Muscle of back (tissue), 13 donors: ENCODE results near the gene GPRIN1. TPM values are rescaled to one million over a fixed set of nuclear protein-coding genes. Genes with fewer than 3 reads are reported as not detected.

Source experiments
- DNase-seq, 3 donors: peaks; one replicate each; pipeline versions ENCODE4 v3.0.0 to v3.0.0-alpha.2; 2013
- long read RNA-seq, 9 donors: transcript quantifications; one replicate each; lab custom pipeline, GENCODE V29; 2026
- polyA plus RNA-seq, 10 donors: library from polyadenylated mRNA; unstranded; fragments of 120-200 nt; gene quantifications; one replicate each; pipeline ENCODE4 v1.2.1, GENCODE V29; 2013; ENCODE audit not compliant: insufficient read length in 10 of 10

Gene GPRIN1
- 1 to 10 TPM in 3 of 10 donors, under 1 TPM in 7; 0.38 to 4.1 (median 0.63) TPM for polyA plus RNA-seq
- long read RNA-seq, donor 1, full-length matches to known transcripts, result 1 of 1 reads
- long read RNA-seq, donor 1, partial matches to known transcripts, result 0 of 1 reads
- long read RNA-seq, donor 1, other reads (novel, unspliced or antisense), result 0 of 1 reads
- long read RNA-seq, donor 2, result 0 reads
- long read RNA-seq, donor 3, result 0 reads
- long read RNA-seq, donor 4, result 0 reads
- long read RNA-seq, donor 5, result 0 reads
- long read RNA-seq, donor 6, result 0 reads
- long read RNA-seq, donor 7, full-length matches to known transcripts, result 1 of 1 reads
- long read RNA-seq, donor 7, partial matches to known transcripts, result 0 of 1 reads
- long read RNA-seq, donor 7, other reads (novel, unspliced or antisense), result 0 of 1 reads
- long read RNA-seq, donor 8, full-length matches to known transcripts, result 1 of 1 reads
- long read RNA-seq, donor 8, partial matches to known transcripts, result 0 of 1 reads
- long read RNA-seq, donor 8, other reads (novel, unspliced or antisense), result 0 of 1 reads
- long read RNA-seq, donor 9, result 0 reads

GRCh38 chr5:176609724-176610434, at the start of gene GPRIN1:
Gene GPRIN1, minus strand, starts transcription at chr5:176610156. Its CDS starts 10,322 bp downstream, at chr5:176599834.
- peak; percentile 42 to 80 (median 67) for DNase-seq

GRCh38 chr5:176659512-176659839, 49.5 kb upstream of the GPRIN1 start:
- no peak for DNase-seq

GRCh38 chr5:176658817-176659511, 49.0 kb upstream of the GPRIN1 start:
- DNase-seq, result no peak

GRCh38 chr5:176658007-176658599, 48.1 kb upstream of the GPRIN1 start:
- peak; percentile 38 to 80 (median 71) for DNase-seq

GRCh38 chr5:176656467-176656990, 46.6 kb upstream of the GPRIN1 start:
- no peak for DNase-seq

- DNase-seq, result no peak
These were observed 44.9 kb upstream of the GPRIN1 start for GRCh38 chr5:176654856-176655255.

- DNase-seq, result no peak
These were observed 43.7 kb upstream of the GPRIN1 start for GRCh38 chr5:176653401-176654385.

- DNase-seq, result no peak
These were observed 42.2 kb upstream of the GPRIN1 start for GRCh38 chr5:176652136-176652535.

- no peak for DNase-seq
These were observed 41.6 kb upstream of the GPRIN1 start for GRCh38 chr5:176651472-176651980.

GRCh38 chr5:176650354-176650884, 40.5 kb upstream of the GPRIN1 start:
- DNase-seq, result no peak

GRCh38 chr5:176648474-176649194, 38.7 kb upstream of the GPRIN1 start:
- DNase-seq, result no peak

GRCh38 chr5:176647843-176648473, 38.0 kb upstream of the GPRIN1 start:
- DNase-seq, result peak in 1 of 3 donors; percentile 65

GRCh38 chr5:176647030-176647842, 37.3 kb upstream of the GPRIN1 start, which contains the start of gene TSPAN17:
Gene TSPAN17, plus strand, starts transcription at chr5:176647484. Its CDS starts 132 bp downstream, at chr5:176647616.
- peak; percentile 99 to 100 (median 100) for DNase-seq

- no peak for DNase-seq
These were observed 36.7 kb upstream of the GPRIN1 start for GRCh38 chr5:176646707-176647029.

- DNase-seq, result no peak
These were observed 36.2 kb upstream of the GPRIN1 start for GRCh38 chr5:176646049-176646706.

- DNase-seq, result no peak
These were observed 35.1 kb upstream of the GPRIN1 start for GRCh38 chr5:176644878-176645670.
